A549 (cell line): ENCODE measurements around the gene ZKSCAN1. TPM values are rescaled to one million over a fixed set of nuclear protein-coding genes. Genes with fewer than 3 reads are reported as not detected.

Source experiments
- ATAC-seq, 2 experiments: fragments of 200-7000 bp in 1 of 2; fragments of >200 bp in 1 of 2; cut with Nextera tagmentation in 1 of 2; cut with Tn5 transposase in 1 of 2; 3 replicates each; pipeline versions ENCODE4 v1.8.0 to v1.9.1; 2018 to 2020; ENCODE audit warnings: mild to moderate bottlenecking in 1 of 2, moderate library complexity in 1 of 2
- CTCF ChIA-PET: fragments of 300-600 bp; sonication (Branson Sonifier 250); formaldehyde crosslinking; extraction: SDS; loops from one replicate; lab custom pipeline; 2021; ENCODE audit warnings: antibody characterized with exemption, inconsistent platforms; lab: Yijun Ruan, JAX
- POLR2A ChIA-PET: fragments of 350-600 bp; formaldehyde crosslinking; extraction: SDS; loops from one replicate; lab custom pipeline; 2021; ENCODE audit warnings: antibody characterized with exemption, inconsistent platforms; lab: Yijun Ruan, JAX
- DNase-seq, 2 experiments: peaks; one replicate each; pipeline versions ENCODE4 v3.0.0 to v3.0.0-alpha.2; 2011 to 2016; ENCODE audit warnings: low read depth in 1 of 2, low spot score in 1 of 2
- FAIRE-seq: peaks from 2 replicates; lab custom pipeline; 2011; peaks lifted over from hg19 to GRCh38; lab: Jason Lieb, UNC
- H3K27ac ChIP-seq, 2 experiments: fragments of >200 bp; sonication (Bioruptor Twin); formaldehyde crosslinking; 3 replicates each; pipeline ENCODE4 v1.5.1; 2016 to 2017
- H3K4me1 ChIP-seq: fragments of >200 bp; sonication (Bioruptor Twin); formaldehyde crosslinking; 3 replicates; pipeline ENCODE4 v1.6.1; 2016
- H3K4me2 ChIP-seq: fragments of >200 bp; sonication (Bioruptor Twin); formaldehyde crosslinking; 3 replicates; pipeline ENCODE4 v1.6.1; 2016
- H3K4me3 ChIP-seq: fragments of >200 bp; sonication (Bioruptor Twin); formaldehyde crosslinking; 3 replicates; pipeline ENCODE4 v1.5.1; 2016
- H3K9me3 ChIP-seq: fragments of >200 bp; sonication (Bioruptor Twin); formaldehyde crosslinking; 3 replicates; pipeline ENCODE4 v1.6.1; 2016
- BHLHE40 ChIP-seq: IDR thresholded peaks from 2 replicates; pipeline ENCODE4 v1.6.1; 2012; ENCODE audit warnings: low read depth, low read length, inconsistent platforms
- CEBPB ChIP-seq, 2 experiments: fragments of >200 bp in 1 of 2; sonication (Bioruptor Twin) in 1 of 2; formaldehyde crosslinking in 1 of 2; IDR thresholded peaks; 2 replicates each; pipeline ENCODE4 v1.6.1; 2012 to 2016
- ESRRA ChIP-seq: fragments of 150-350 bp; IDR thresholded peaks from 2 replicates; pipeline ENCODE4 v1.6.1; 2014; ENCODE audit warnings: mild to moderate bottlenecking, low read length, borderline replicate concordance
- FOSB ChIP-seq: fragments of 250-450 bp; sonication (Bioruptor Pico); IDR thresholded peaks from 2 replicates; pipeline ENCODE4 v1.5.0; 2020; ENCODE audit warnings: mild to moderate bottlenecking, moderate library complexity
- HDAC2 ChIP-seq: fragments of 200-600 bp; sonication (generic); IDR thresholded peaks from 2 replicates; pipeline ENCODE4 v1.6.1; 2016
- KDM5A ChIP-seq: fragments of 200-600 bp; sonication (generic); IDR thresholded peaks from 2 replicates; pipeline ENCODE4 v1.6.1; 2016; ENCODE audit warnings: antibody characterized with exemption, mild to moderate bottlenecking
- MAFK ChIP-seq: fragments of 450-650 bp; IDR thresholded peaks from 2 replicates; pipeline ENCODE4 v1.6.1; 2014; ENCODE audit not compliant: partially characterized antibody
- NFE2L2 ChIP-seq: fragments of 150-350 bp; conservative IDR thresholded peaks from 2 replicates; pipeline ENCODE4 v1.6.1; 2014; ENCODE audit warnings: low read length
- NPAS2 ChIP-seq: fragments of 250-450 bp; sonication (Bioruptor Pico); IDR thresholded peaks from 2 replicates; pipeline ENCODE4 v1.8.0; 2022; ENCODE audit warnings: mild to moderate bottlenecking, moderate library complexity, borderline replicate concordance
- PHF8 ChIP-seq: fragments of 200-600 bp; sonication (generic); IDR thresholded peaks from 2 replicates; pipeline ENCODE4 v1.6.1; 2016; ENCODE audit warnings: low read depth, mild to moderate bottlenecking, antibody characterized with exemption, moderate library complexity, borderline replicate concordance
- RARB ChIP-seq: fragments of 250-450 bp; sonication (Bioruptor Pico); IDR thresholded peaks from 2 replicates; pipeline ENCODE4 v1.8.0; 2021; ENCODE audit warnings: mild to moderate bottlenecking, moderate library complexity
- RCOR1 ChIP-seq: fragments of 150-350 bp; IDR thresholded peaks from 2 replicates; pipeline ENCODE4 v1.6.1; 2014; ENCODE audit warnings: antibody characterized with exemption, low read length, low read depth
- RNF2 ChIP-seq: fragments of 200-600 bp; sonication (generic); IDR thresholded peaks from 2 replicates; pipeline ENCODE4 v1.6.1; 2016; ENCODE audit warnings: low read depth, mild to moderate bottlenecking, antibody characterized with exemption, moderate library complexity, borderline replicate concordance
- TP53 ChIP-seq: fragments of 250-450 bp; sonication (Bioruptor Pico); IDR thresholded peaks from 2 replicates; pipeline ENCODE4 v1.5.0; 2021; ENCODE audit warnings: mild to moderate bottlenecking, moderate library complexity
- WGBS: methylation state at CpG from one replicate; pipeline ENCODE4 v1.1.6; 2017; ENCODE audit errors: missing lambda C conversion rate; 5-methylcytosine and 5-hydroxymethylcytosine counted together
- polyA plus RNA-seq, 4 experiments: library from polyadenylated mRNA; depleted of rRNA in 3 of 4; stranded (reverse); fragments of >200 nt; fragmentation: RNase III in 1 of 4; extraction: RNeasy Plus Mini Kit Qiagen cat#74134 plus additional on column Dnase treatment in 1 of 4; gene quantifications; 2 replicates in 3 of 4; 3 replicates in 1 of 4; pipeline ENCODE4 v1.2.3, GENCODE V29; 2011 to 2017
- TF ChIP-seq, protein P1 (sequence below): IDR thresholded peaks from 2 replicates; pipeline ENCODE4 v1.6.1; 2012
- TF ChIP-seq, protein P2 (sequence below): fragments of 250-450 bp; sonication (Bioruptor Pico); IDR thresholded peaks from 2 replicates; pipeline ENCODE4 v1.5.0; 2020; ENCODE audit warnings: low read depth, mild to moderate bottlenecking, moderate library complexity
- TF ChIP-seq, protein P3 (sequence below): fragments of 200-600 bp; sonication (generic); IDR thresholded peaks from 2 replicates; pipeline ENCODE4 v1.6.1; 2016; ENCODE audit warnings: antibody characterized with exemption, mild to moderate bottlenecking, moderate library complexity
- TF ChIP-seq, protein P4 (sequence below): fragments of >200 bp; sonication (Bioruptor Twin); formaldehyde crosslinking; IDR thresholded peaks from 2 replicates; pipeline ENCODE4 v1.6.1; 2016

Gene ZKSCAN1
- polyA plus RNA-seq, 2 of the 4 experiments (the other 2 are of a cell fraction), result 11.4 to 23.9 TPM

DNA sequence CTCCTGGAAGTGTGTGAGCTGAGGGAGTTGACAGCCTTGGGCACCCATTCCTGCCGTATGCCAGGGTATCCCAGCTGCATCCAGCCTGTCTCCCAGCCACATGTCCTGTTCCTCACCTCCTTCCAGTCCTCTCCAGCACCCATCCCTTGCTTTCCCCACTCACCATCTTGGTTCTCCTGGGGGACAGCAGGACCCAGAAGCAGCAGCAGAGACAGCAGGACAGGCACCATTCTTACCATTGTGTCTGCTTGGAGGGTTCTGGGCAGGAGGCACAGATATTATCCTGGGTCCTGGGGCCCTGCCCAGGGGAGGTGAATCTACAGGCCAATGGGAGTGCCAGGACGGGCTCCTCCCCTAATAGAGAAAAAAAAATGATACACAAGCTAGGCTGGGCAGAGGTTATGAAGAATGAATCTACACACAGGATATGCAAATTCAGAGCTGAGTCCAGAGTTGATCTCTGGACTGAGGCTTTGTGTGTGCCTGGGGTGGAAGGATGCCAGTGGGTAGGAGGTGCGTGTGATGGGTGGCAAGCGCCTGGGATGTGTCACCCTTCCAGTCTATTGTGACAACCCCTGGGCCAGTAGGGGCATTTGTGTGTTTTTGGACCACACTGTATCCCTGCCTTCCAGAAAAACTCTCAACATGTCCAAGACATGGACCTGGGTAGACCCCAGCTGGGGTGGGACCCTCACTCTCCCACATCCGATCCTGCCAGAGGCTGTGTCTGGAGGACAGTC is 39.4 kb upstream of the ZKSCAN1 start, which contains the start of gene AZGP1:
TSS of gene AZGP1 (minus strand) at position 250 of the 740 bp plus-strand sequence. CDS start at position 239, 11 bp downstream.
- Histone ChIP-seq H3K4me2 (no peak within 1 kb of the TSS), H3K27ac (no peak within 1 kb of the TSS), H3K4me3 (no peak within 1 kb of the TSS), H3K4me1 (no peaks in the 10 kb centered on the region), H3K9me3 (no peaks in the 10 kb centered on the region)
- CTCF ChIA-PET, result interaction anchor here (5.7 to 6.9 kb wide), 2 partner anchors 8 to 16 kb away, joined by 32 to 83 read pairs; no protein-coding TSS in a partner anchor
- WGBS, result 34% methylated on average over 5 of the region's 5 CpGs
- DNase-seq (no peak), ATAC-seq (peak in 1 of 2 experiments; percentile 21; a peak in 3 of 6 replicates), FAIRE-seq (no peak)
- POLR2A ChIA-PET, result no interaction called here
- TF ChIP-seq, protein P1, sequence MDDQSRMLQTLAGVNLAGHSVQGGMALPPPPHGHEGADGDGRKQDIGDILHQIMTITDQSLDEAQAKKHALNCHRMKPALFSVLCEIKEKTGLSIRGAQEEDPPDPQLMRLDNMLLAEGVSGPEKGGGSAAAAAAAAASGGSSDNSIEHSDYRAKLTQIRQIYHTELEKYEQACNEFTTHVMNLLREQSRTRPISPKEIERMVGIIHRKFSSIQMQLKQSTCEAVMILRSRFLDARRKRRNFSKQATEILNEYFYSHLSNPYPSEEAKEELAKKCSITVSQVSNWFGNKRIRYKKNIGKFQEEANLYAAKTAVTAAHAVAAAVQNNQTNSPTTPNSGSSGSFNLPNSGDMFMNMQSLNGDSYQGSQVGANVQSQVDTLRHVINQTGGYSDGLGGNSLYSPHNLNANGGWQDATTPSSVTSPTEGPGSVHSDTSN, result no peak
- TF ChIP-seq ESRRA, result no peak
- no peak for TF ChIP-seq NPAS2 (CRISPR knock-in tag)
- TF ChIP-seq, protein P2, sequence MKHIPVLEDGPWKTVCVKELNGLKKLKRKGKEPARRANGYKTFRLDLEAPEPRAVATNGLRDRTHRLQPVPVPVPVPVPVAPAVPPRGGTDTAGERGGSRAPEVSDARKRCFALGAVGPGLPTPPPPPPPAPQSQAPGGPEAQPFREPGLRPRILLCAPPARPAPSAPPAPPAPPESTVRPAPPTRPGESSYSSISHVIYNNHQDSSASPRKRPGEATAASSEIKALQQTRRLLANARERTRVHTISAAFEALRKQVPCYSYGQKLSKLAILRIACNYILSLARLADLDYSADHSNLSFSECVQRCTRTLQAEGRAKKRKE (CRISPR knock-in tag), result no peak
- no peak for TF ChIP-seq CEBPB (IDR thresholded peaks at IDR 0.05)
- TF ChIP-seq BHLHE40, result no peak
- TF ChIP-seq FOSB (CRISPR knock-in tag), result no peak
- TF ChIP-seq, protein P3, sequence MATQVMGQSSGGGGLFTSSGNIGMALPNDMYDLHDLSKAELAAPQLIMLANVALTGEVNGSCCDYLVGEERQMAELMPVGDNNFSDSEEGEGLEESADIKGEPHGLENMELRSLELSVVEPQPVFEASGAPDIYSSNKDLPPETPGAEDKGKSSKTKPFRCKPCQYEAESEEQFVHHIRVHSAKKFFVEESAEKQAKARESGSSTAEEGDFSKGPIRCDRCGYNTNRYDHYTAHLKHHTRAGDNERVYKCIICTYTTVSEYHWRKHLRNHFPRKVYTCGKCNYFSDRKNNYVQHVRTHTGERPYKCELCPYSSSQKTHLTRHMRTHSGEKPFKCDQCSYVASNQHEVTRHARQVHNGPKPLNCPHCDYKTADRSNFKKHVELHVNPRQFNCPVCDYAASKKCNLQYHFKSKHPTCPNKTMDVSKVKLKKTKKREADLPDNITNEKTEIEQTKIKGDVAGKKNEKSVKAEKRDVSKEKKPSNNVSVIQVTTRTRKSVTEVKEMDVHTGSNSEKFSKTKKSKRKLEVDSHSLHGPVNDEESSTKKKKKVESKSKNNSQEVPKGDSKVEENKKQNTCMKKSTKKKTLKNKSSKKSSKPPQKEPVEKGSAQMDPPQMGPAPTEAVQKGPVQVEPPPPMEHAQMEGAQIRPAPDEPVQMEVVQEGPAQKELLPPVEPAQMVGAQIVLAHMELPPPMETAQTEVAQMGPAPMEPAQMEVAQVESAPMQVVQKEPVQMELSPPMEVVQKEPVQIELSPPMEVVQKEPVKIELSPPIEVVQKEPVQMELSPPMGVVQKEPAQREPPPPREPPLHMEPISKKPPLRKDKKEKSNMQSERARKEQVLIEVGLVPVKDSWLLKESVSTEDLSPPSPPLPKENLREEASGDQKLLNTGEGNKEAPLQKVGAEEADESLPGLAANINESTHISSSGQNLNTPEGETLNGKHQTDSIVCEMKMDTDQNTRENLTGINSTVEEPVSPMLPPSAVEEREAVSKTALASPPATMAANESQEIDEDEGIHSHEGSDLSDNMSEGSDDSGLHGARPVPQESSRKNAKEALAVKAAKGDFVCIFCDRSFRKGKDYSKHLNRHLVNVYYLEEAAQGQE, result no peak
- no peak for TF ChIP-seq HDAC2
- TF ChIP-seq RCOR1, result no peak
- no peak for TF ChIP-seq TP53 (CRISPR knock-in tag)
- TF ChIP-seq MAFK, result no peak
- TF ChIP-seq RNF2, result no peak
- TF ChIP-seq RARB, result no peak
- TF ChIP-seq PHF8, result no peak
- no peak for TF ChIP-seq NFE2L2
- no peak for TF ChIP-seq KDM5A

DNA sequence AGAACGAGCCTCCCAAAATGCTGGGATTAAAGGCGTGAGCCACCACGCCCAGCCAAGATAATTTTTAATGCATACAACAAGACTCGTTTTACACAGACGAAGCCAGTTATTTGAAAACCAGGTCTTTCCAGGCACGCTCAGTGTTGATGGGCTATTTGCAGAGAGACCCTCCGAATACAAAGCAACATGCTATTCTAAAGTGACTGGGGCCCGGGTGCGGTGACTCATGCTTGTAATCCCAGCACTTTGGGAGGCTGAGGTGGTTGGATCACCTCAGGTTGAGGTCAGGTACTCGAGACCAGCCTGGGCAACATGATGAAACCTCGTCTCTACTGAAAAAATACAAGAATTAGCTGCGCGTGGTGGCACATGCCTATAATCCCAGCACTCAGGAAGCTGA is 38.8 kb upstream of the ZKSCAN1 start:
- POLR2A ChIA-PET, result no interaction called here
- no peak for DNase-seq
- no peak for TF ChIP-seq PHF8
- TF ChIP-seq, protein P4, sequence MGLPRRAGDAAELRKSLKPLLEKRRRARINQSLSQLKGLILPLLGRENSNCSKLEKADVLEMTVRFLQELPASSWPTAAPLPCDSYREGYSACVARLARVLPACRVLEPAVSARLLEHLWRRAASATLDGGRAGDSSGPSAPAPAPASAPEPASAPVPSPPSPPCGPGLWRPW, result no peak
- TF ChIP-seq, all 56 proteins: peak for 0
- FAIRE-seq (no peak), ATAC-seq (no peak)
- Histone ChIP-seq H3K9me3 (no peaks in the 10 kb centered on the region), H3K4me2 (no peak overlapping the region), H3K27ac (no peak overlapping the region), H3K4me3 (no peak overlapping the region), H3K4me1 (no peaks in the 10 kb centered on the region)
- CTCF ChIA-PET, result interaction anchor here (5.7 to 6.9 kb wide), 2 partner anchors 8 to 15 kb away, joined by 32 to 83 read pairs; no protein-coding TSS in a partner anchor
- 37% methylated on average over 13 of the region's 13 CpGs for WGBS
